GM10847 (cell line): ENCODE data around the gene CTIF.

Experiments used
- POLR2A ChIP-seq: IDR thresholded peaks from 2 replicates; pipeline ENCODE4 v1.6.1; 2011; ENCODE audit not compliant: insufficient read length; ENCODE audit errors: extremely low read depth

CTIF gene

DNA sequence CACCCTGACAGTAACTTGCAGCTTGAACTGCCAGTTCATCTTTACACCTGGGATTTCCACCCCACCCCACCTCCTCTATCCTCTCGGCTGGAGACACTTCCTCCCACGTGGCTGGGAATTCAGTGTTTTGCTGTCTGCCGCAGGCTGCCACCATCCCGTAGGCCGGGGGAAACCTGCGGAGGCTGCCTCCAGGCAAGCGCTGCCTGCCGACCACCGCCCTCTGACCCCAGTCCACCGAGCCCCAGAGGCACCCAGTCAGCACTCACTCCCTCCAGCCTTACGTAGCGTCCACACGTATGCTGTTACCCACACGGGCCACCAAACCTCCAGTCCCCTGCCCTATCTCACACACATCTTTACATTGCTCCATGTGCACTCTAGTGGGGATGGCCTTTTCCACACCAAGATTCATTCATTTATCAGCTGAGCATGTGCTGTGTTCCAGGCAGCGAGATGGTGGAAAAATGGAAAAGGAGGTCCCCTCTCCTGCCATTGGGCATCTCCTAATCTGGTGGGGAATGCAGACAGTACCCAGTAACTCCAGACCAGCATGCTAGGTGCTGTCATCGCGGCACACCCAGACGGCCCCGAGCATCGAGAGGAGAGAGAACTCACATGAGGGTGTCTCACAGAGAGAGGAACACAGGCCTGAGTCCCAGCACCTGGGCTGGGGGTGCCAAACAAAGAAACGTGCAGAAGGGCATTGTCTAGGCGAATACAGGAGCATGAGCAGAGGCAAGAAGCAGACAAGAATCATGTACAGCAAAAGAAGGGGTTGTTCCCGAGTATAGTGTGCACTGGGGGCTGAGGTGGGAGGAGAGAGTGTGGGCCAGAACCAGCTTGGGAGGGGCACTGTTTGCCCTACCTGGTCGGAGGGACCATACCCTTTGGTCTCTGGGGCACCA lies 245.0 kb downstream of the CTIF start:
- TF ChIP-seq POLR2A: no peak

DNA sequence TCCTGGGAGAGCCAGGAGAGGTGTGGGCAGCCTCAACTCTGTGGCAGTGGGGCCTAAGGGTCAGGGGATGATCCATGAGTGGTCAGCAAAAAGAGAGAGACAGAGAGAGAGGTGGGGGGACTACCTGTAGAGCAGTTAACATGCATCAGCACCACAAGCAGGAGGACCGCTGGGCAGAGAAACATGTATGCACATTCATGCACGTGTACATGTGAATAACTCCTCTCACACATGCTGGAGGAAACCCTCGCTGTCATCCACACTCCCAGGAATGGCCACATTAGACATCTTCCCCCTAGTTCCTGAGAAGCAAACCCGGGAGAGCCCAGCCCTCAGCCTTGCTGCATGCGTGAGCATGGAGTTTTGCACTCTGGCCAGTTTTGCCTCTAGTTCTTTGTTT lies 245.8 kb downstream of the CTIF start:
- TF ChIP-seq POLR2A: no peak

DNA sequence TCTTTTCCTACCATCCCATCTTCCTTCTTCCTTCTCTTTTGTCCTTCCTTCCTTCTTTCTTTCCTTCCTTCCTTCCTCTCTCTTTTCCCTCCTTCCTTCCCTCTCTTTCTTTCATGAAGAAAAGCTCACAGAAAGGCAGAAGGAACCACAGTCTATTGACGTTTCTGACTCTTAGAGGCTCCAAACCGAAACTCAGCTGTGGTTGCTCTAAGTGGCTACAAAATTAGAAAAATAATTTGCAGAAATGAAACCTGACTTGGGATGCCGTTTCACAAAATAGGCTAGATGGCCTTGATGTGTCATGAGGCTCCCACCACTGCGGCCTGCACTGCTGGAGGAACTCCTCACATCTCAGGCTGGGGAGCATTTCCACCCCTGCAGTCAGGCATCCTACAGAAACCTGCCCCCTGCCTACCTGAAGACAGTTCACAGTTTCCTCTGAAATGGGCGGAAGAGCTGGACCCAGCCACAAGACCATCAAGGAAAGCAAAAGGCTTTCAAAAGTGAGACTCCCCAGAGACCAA lies 246.3 kb downstream of the CTIF start:
- TF ChIP-seq POLR2A: no peak

DNA sequence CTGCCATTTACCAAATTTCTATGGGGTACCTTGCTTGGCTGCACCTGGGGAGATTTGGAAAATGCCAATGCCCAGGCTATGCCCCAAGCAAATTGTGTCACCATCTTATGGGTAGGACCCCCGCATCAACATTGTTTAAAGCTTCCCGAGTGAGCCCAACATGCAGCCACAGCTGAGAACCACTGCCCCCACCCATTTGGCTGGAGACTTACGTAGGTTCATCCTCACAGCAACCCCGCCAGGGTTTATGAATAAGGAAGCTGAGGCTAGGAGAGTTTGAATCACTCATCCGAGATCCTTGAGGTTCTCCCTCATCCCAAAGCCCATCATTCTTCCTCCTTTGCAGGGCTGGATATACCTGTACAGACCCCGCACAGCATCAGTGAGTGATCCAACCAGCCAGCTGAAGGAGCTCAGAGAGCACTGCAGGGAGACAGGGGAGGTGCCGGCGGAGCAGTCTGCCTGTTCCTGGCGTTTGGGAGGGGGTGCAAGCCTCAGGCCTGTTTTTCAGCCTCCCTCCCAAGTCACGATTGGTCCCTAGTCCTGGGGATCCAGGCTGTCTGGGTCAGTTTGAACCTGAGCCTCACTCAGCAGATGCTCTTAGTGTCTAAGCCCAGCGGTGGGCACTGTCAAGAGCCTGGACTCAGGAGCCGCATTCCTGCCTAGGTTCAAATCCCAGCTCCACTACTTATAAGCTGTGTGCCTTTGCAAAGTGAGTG lies 247.1 kb downstream of the CTIF start:
- TF ChIP-seq POLR2A: no peak

DNA sequence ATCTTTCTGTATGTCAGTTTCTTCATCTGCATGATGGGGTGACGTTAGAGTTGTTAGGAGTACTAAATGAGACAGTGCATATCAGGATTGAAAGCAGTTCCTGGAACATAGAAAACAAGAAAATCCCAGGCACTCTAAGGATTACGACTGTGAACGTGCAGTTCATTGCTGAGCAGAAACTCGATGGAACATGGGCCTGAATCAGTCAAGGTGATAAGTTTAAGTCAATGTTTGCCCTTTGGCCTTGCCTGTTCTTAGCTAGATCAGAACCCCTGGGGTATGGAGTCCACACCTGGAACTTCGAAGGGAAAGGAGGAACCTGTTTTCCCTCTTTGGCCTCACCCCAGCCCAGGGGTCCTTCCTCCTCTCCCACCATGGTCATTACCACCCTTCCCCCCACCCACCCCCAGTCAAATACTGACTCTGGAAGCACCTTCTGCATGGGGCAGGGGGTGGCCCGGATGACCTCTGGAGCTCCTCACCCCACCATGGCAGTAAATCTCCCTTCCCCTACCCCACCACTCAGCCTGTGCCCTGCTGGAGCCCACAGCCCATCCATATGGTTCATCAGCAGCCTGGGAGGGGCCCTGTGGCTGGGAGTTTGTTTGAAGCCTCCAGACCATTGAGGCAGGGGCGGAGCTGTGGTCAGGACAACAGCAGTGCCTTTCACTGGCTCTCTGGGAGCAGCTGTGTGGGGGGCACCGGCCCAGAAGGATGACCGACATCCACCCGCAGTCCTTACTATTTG lies 247.8 kb downstream of the CTIF start:
- no peak for TF ChIP-seq POLR2A

DNA sequence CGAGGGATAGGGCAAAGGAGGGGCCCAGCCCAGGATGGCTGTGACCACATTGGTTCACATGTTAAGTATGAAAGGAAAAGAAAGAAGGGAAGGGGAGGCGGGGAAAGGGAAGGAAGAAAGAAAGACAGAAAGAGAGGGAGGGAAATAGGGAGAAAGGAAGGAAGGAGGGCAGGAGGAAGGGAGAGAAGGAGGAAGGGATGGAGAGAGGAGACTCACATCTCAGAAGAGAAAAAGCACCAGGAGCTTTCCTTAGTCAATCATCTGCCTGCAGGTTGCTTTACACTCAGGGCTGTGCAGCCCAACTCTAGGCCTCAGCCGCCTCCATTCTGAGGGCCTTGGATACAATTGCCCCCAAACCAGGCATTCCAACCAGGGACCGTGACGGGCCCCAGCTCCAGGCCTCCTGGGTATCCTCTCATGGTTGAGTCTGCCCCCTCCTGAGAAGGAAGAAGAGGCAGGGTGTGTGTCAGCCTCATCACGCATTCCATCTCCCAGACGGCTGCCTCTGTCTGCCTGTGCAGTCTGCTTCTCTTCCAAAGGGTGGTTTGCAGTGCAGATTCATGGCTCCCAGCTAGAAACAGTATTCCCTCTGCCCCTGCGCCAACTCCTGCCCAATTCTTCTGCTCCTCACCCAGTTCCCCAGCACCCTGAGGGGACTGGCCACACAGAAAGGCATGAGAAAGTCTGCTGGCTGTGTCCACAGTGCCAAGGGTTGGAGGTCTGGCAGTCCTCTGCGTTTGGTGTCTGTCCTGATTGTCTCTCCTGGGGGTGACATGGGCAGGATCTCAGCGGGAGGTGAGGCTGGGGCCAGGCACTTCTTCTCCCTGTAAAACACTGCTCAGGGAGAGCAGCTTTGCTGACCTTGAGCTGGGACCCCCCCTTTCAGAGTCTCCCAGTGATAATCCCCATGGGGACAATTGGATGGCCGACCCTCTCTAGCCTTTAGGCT lies 248.6 kb downstream of the CTIF start:
- TF ChIP-seq POLR2A: no peak

DNA sequence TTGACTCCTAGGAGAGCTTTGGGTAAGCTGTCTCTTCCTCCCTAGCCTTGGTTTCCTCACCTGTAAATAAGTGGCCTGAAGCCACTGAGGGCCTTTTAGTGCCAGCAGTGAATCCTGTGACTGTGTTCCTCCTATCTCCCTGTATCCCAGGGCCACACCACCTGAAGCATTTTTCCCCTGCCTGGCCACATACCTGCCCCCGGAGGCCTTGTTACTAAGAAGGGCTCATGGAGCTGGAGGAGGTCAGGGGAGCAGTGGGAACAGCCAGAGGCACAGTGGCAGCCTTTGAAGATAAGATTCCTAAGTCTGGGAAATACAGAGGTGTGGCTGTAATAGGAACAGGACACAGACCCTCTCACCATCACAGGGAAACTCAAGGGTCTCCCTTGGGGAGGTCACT lies 249.5 kb downstream of the CTIF start:
- no peak for TF ChIP-seq POLR2A

DNA sequence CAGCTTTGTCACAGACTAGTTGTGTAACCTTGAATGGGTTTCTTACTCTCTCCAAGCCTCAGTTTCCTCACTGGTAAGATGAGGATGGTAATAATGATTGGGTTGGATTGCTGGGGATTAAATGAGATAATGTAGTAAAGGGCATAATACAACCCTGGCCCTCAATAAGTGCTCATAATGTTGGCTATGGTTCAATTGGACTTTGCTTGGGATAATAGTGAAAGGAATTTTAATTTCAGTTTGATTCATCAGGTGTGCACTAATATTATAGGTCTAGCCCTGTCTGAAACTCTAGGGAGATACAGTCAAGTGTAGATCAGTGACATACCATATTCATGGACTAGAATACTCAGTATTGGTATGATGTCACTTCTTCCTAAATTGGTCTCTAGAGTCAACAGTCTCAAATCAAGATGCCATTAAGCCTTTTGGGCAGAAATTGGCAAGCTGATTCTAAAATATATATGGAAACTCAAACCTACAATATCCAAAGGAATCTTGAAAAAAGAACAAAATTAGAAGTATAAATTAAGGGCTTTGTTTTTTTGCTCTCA lies 250.5 kb downstream of the CTIF start:
- TF ChIP-seq POLR2A: no peak

DNA sequence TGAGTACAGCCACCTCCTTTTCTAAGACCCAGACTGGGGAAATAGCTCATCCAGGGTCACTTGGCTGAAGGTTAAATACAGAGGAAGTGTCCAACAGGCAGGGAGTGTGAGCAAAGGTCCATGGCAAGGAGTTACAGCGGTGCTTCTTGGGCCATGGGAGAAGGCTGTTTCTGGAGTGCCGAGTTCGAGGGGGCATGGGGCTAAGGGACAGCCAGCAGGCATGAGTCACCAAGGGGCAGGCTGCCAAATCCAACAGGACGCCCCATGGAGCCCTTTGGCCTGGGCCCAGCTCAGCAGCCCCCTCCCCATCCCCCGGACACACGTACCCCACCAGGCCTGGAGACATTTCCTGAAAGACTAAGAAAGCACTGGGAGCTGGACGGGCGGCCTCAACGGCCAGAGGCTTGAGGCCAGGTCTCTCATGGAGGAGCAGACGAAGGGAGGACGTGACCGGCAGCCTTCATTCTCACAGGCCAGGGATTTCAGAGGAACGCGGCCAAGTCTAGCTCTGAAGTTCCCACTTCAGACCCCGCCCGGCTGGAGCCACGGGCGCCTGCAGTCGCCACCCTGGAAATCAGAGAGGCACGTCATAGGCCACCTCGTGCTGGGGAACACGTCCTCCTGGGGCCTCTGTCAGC lies 251.5 kb downstream of the CTIF start:
- TF ChIP-seq POLR2A: no peak

DNA sequence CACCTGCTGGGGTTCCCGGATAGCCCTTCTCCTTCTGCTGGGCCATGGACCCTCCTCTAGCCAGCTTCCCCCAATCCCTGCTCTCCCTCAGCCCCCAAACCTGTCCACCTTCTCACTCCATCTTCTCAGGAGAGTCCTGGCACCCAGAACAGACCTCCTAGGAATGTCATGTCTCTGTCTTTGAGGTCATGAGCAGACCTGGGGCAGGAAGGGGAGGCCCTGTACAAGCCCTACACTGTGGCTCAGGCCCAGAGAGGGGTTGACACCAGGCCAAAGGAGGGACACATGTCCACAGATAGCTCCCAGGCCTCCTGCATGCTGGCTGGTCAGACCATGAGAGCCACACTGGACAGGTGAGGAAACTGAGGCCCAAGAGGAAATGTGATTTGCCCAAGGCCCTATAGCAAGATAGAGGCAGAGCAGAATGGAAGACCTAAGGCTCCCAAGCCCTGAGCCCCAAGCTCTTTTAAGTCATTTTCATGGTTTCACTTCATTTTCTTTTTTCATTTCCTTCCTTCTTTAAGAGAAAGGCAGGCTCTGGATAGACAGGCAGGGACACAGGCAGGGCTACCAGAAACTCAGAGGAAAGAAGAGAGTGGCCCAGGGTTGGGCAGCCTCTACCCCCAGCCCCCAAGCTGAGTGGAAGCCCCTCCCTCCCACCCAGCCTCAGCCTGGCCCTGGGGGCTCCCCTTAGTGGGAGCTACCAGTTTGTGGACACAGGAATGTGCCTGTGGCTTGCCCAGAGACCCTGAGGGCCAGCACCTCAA lies 252.2 kb downstream of the CTIF start:
- TF ChIP-seq POLR2A: no peak

DNA sequence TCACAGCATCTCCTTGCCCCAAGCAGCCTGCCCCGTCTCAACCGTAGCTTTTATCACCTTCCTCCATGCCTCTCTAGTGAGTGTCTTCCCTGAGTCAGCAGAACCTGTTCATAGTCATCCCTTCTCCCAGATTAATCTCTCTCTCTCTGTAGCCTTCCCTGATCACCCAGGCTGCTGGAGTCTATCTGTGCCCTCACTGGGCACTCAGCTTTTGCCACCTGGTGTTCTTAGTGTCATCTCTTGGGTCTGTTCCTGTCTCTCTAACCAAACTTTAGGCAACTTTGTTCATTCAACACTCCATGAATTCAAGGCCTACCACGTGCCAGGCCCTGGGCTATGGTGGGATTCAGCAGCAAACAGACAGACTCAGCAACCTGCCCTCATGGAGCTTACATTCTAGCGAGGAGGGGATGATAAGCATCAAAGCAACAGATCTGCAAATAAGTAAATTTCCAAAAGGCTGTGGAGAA lies 252.8 kb downstream of the CTIF start:
- TF ChIP-seq POLR2A: no peak

DNA sequence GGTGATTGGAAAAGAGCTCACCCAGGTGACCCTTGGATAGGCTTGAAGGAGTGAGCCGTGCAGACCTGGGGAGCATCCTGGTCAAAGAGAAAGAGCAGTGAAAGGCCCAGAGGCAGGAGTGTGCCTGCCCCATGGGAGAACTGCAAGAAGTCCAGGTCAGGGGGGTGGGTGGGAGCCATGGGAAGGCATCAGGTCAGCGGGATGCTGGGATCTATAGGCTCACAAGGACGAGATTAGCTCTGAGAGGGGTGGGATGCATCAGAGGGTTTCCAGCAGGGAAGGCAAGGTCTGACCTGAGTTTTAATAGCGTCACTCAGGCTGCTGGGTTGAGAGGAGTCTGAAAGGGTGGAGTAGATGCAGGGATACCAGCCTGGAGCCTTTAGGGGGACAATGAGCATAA lies 253.3 kb downstream of the CTIF start:
- TF ChIP-seq POLR2A: no peak
